NCI-H2196 treated with DMSO at 0.1 percent for 48 hours (cell line): Measurements from ENCODE around the gene SLIT3.
"Not testable (repeated sequence)": the region's sequence is repeated elsewhere in the genome, so short reads cannot be mapped to it uniquely, and the experiment has no call there.

Source experiments
- DNase-seq: peaks from one replicate; lab custom pipeline; 2025; ENCODE audit not compliant: unreplicated experiment; lab: John Stamatoyannopoulos, UW

Gene SLIT3

DNA sequence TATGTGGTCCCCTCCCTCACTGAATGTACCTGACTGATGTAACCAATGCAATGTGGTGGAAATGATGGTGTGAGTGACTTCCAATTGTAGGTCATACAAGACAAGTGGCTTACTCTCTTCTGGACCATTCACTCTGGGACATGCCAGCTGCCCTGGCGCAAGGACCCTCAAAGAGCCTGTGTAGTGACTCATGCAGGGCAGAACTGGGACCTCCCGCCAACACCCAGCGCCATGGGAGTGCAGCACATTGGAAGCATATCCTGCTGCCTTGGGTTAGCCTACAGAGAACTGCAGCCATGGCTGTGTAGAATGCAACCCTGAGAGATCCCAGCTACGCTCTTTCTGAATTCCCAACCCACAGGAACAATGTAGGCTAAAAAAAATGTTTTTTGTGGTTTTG lies 631.8 kb downstream of the SLIT3 start:
- DNase-seq, result no peak

DNA sequence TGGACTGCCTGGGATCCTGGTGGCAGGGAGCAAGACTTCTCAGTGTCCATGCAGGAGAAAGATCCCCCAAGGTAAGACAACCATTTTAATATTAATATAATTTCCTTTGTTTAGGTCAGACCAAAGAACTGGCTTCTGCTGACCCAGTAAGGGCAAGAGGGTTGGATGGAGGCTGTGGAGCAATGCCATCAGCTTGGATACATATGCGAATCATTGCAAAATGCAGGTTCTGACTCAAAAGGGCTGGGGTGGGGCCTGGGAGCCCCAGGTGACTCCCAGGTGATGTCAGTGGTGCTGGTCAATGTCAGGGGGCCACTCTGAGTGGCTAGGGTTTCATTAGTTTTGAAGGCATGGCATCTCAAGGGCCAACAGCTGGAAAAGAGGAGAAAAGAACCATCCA lies 632.9 kb downstream of the SLIT3 start:
- DNase-seq, result no peak

DNA sequence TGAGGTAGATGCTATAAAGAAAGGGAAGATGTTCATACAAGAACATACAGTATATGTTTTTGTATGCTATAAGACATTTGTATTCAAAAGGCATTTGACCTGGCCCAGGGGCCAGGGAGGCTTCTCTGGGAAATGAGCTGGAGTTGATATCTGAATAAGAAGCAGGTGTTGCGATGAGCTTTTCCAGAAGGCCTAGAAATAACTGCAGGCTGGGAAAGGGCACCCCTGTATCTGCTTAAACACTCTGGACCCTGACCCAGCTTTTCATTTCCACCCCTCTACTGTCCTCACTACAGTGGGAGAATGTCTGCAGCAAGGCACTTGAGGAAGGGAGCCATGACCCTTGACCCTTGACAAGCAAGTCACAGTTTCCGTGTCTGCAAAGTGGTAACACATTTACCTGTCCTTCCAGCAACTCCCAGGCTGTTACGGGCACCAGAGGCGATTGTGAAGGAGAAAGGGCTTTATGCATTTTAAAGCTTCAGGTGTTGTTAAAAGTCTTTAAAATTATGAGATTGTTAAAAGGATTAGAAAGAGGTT lies 633.6 kb downstream of the SLIT3 start:
- DNase-seq, result no peak

DNA sequence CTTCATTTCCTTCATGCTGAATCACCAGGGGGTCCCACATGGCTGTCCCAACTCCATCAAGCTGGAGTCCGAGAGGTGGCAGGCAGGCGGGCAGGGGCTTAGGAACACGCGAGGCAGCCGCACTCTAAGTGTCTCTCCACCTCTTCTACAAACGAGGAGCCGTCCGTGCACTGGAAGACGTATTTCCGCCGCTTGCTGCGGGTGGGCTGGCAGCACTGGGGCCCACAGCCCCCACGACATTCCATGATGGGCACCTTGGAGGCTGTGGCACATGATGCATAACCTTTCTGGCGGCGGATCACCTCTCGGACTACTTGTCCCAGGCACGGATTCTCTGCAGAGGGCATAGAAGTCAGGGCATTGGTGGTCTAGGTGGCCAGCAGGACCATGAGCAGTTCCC lies 634.6 kb downstream of the SLIT3 start:
- DNase-seq, result no peak

DNA sequence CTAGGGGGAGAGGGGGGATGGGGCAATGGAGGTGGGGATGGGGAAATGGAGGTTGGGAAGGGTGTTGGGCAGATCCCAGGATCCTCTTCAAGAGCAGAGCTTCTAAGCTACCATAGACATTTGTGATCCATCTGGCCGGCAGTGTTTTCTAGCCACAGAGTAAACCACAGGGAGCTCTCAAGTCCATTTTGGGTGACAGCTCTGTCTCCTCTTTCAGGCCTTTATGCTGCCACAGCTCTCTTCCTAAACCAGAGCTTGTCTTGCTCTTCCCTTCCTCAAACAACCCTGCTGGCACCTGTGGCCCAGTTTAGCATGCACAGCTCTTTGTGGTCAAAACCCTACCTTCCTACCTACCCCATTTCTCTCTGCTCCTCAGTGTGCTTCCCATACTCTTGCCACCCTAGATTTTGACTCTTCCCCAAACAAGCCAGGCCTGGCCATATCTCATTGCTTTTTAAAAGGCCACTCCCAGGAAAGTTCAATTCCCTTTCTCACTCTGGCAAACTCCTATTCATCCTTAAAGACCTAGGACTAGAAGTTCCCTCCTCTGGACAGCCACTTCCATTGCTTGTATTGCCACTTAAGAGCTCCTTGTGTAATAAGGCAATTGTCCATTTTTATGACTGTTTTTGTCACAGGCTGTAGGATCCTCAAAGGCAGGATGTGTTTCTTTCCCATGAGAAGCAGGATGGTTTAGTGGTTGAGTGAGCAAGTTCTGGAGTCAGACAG lies 637.5 kb downstream of the SLIT3 start:
- DNase-seq, result no peak

DNA sequence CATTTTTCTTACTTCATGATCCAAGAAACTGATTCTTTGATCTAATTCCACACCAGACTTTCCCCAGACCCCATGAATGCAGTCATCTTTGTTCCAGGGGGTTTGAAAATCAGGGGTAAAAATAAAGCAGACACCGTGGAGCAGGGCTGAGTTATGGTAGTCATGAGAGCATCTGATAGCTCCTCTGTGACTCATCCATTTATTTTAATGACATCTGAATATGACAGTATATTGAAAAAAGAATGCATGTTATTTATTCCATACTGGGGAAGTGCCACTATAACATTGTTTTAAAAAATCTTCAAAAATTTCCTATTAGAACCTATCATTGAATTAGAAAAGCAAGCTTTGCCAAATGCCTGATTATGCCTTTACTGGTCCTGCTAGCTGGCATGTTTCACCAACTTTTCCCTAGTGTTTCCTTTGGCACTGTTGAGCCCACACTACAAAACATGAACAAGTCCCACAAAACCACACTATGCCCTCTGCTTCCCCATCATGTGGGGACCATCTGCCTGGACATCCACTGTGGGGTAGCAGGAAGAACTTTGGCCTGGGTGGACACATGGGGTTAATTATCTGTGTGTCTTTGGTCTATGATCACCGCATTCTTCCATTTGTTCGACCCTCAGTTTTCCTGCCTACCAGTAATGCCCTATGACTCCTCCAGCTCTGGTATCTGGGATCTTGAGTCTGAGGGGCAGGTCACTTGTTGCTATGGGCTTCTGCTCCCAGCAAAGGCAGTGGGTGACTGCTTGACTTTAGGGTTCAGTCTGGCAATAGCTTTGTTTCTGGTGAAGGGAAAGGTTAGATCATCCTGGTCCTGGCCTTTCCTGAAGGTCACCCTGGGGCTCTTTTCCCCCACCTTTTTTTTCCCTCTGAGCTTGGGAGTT lies 639.1 kb downstream of the SLIT3 start:
- no peak for DNase-seq

DNA sequence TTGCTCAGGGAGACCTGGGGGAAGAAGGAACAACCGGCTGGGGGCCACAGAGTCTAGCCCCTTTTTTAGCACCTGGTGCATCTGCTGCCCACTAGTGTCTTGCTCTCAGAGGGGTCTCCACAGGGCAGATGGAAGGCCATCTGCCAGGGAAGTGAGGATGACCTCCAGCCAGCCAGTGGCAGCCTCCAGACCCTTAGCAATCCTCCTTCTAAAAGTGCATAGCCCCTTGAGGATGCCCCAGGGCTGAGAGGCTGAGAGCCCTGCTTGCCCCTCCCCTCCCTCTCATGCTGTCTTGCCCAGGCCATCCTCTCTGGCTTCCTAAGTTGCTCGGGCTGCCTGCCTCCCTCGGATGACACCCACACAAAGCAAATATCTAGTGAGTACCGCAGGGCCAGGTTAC lies 640.2 kb downstream of the SLIT3 start:
- DNase-seq, result no peak

DNA sequence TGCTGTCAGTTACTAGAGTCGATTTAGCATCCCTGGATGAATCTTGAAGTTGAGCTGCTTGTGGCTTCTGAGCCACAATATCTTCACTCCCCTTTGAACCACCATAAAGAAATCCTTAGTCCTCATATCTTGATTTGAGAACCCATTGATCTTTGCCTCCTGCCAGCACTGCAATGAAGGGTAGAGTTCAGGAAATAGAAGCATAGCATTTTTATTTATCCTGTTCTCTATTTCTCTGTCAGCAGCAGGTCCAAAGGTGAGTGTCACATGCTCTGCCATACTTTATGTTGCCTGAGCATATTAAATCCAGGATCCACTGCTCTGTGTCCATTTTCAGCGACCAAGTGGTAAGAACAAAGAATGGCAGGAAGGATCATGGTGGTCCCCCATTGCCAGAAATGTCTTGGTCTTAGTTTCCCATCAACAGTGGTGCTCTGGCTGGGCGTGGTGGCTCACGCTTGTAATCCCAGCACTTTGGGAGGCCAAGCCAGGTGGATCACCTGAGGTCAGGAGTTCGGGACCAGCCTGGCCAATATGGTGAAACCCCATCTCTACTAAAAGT lies 641.6 kb downstream of the SLIT3 start:
- no peak for DNase-seq

DNA sequence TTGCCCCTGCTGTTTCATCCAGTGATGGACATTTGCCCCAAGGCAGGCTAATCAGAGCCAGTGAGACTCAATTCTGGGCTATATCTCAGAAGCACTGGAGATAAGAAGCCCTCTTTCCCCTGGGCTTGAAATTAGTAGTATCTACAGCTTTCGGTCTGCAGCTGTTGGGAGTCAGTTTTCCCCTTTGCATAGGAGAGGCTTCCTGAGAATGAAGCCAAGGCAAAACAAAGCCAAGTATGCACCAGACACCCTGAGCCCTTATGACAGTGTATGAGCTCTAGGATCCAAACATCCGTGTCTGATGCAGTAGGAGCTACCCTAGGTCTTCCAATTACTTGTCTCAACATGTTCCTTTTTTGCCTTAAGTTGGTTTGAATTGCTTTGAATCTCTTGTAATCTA lies 642.5 kb downstream of the SLIT3 start:
- no peak for DNase-seq

DNA sequence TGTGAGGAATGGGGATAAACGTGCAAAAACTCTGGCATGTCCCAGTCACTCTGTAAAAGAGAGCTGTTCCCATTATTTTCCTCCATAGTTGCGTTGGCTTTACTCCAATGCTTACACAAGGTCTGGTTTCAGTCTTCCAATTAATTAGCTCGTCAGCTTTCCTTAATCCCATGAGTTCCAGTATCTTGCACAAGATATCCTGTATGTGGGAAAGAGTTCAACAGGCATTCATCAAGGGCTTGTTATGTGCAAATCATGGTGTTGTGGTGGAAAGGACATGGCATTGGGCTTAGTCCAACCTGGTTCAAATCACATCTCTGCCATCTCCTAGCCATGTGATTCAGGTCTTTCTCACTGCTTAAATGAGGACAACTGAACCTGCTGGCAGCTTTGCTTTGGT lies 644.3 kb downstream of the SLIT3 start:
- no peak for DNase-seq

DNA sequence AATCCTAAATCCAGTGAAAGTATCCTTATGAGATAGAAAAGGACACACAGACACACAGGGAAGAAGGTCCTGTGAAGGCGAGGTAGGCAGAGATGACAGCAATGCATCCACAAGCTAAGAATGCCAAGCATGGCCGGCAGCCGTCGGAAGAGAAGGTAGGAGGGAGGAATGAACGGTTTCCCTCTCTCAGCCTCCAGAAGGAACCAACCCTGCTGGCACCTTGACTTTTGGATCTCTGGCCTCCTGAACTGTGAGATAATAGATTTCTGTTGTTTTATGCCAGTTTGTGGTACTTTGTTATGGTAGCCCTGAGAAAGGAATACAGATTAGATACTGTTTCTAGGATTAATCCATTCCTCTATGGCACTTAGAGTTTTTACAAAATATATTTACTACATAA lies 645.6 kb downstream of the SLIT3 start:
- no peak for DNase-seq

DNA sequence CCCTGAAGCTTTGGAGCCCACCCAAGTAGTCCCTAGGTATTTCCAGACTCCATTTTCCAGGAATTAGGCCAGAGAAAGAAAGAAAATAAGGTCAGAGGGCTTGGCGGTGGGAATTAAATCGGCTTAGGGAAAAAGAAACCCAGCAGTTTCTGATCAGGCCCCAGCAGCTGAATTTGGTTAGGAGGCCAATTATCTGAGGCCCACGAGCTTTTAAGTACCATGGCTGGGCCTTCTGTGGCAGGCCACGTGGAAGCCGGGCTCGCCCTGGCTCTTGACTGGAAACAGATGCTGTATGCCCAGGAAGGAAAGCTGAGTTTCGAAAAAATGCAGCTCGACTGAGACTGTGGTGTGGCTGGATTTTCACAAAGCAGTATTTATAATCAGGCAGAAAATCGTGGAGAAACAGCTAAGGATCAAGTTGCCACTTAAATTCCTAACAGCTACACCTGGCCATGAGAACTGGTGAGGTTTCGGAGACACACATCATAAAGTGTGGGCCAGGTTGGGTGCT lies 646.7 kb downstream of the SLIT3 start:
- DNase-seq, result no peak

DNA sequence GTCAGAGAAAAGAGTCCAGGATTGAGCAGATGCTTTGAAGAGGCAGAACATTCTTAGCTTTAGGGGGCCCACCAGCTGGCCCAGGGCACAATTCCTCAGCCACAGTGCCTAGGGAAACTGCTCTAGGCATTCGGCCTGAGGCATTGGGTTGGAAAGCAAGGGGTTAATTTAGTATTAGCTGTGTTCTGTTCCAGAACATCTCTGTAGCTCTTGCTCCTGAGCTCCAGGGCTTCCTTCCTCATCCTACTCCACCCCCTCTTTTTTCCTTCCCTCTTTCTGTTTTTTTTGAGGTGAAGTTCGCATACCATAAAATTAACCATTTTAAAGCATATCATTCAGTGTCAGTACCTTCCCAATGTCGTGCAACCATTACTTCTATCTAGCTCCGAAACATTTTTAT lies 647.3 kb downstream of the SLIT3 start:
- DNase-seq, result no peak

DNA sequence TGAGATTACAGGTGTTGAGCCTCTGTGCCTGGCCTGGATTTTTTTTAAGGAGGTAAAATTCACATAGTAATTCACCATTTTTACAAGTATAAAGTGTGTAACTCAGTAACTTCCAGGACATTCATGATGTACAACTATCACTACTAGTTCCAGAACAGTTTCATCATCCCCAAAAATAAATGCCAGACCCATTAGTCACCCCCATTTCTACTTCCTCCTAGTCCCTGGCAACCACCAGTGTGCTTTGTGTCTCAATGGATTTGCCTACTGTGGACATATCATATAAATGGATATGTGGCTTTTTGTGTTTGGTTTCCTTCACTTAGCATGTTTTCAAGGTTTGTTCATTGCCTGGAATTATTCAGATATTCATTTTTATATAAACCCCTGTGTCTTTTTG lies 649.3 kb downstream of the SLIT3 start:
- no peak for DNase-seq

DNA sequence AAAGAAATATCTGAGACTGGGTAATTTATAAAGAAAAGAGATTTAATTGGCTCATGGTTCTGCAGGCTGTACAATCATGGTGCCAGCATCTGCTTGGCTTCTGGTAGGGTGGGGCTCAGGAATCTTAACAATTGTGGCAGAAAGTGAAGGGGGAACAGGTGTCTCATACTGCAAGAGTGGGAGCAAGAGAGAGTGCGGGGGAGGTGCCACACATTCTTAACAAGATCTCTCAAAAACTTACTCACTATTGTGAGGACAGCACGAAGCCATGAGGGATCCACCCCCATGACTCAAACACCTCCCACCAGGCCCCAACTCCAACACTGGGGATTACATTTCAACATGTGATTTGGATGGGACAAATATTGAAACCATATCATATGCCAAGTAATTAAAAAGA lies 651.6 kb downstream of the SLIT3 start:
- DNase-seq, result no peak

DNA sequence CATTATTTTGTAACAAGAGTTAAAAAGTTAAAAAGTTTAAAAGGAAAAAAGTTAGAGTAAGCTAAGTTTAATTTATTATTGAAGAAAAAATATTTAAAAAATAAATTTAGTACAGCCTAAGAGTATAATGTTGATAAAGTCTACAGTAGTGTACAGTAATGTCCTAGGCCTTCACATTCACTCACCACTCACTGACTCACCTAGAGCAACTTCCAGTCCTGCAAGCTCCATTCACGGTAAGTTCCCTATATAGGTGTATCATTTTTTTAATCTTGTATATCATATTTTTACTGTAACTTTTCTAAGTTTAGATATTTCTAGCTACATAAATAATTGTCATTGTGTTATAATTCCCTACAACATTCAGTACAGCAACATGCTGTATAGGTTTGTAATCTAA lies 652.4 kb downstream of the SLIT3 start:
- no peak for DNase-seq

DNA sequence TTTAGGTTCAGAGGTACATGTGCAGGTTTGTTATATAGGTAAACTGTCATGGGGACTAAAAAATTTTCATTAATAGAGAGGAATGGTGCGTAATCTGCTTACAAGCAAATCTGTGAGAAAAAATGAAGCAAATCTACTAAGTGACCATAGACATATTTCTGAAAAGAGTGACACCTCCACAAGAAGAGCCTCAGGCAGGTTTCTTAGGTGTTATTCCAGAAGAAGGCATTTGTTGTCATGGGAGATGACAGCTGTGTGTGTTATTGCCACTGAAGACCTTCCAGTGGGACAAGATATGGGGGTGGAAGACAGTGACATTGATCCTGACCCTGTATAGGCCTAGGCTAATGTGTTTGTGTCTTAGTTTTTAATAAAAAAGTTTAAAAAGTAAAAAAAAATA lies 652.9 kb downstream of the SLIT3 start:
- DNase-seq, result no peak

DNA sequence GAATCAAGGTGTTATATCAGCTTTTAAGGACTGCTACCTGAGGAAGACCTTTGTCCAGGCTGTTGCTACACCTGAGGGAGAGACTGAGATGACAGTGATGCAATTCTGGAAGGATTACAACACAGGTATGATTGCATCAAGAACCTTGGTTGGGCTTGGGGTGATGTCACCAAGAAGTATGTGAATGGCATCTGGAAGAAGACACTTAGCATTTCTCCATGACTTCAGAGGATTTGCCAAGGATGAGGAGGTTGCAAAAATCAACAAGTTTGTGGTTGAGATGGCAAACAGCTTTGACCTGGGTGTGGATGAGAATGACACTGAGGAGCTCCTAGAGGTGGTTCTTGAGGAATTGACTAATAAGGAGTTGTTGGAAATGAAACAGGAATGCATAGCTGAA lies 653.9 kb downstream of the SLIT3 start:
- no peak for DNase-seq

DNA sequence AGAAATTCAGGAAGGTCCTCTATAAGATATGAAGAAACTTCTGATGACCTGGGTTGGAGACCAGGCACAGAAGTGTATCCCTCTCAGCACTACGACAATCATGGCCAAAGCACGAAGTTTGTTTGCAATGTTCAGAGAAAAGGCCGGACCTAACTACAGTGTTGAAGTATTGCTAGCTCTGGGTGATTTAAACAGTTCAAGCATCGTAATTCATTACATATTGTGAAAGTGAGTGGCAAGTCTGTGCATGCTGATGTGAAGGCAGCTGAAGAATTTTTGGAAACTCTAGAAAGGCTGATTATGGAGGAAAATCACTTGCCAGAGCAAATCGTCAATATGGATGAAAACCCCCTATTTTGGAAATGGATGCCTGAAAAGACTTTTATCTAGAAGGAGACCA lies 654.6 kb downstream of the SLIT3 start:
- no peak for DNase-seq

DNA sequence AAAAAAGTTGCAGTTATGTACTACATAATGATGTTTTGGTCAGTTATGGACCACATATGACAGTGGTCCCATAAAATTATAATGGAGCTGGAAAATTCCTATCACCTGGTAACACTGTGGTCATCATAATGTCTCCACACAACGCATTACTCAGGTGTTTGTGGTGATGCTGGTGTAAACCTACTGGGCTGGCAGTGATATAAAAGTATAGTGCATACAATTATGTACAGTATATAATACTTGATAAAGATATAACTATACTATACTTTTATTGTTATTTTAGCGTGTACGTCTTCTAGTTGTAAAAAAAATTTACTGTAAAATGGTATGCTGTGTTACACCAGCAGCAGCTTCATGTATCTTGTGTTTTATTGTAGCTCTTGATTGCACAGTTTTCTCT lies 655.7 kb downstream of the SLIT3 start:
- no peak for DNase-seq

DNA sequence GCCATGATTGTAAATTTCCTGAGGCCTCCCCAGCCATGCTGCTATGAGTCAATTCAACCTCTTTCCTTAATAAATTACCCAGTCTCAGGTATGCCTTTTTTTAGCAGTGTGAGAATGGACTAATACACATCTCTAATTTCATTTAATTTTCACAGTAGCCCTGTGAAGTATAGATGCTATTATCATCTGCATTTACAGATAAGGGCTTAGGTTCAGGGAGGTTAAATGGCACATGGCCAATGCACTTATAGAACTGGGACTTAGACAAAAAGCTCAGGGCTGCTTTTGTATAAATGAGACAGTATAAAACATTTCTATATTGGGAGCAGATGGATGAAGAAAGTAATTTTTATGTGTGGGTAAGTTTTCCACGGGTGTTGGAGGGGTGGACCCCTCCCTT lies 658.9 kb downstream of the SLIT3 start:
- DNase-seq, result no peak

DNA sequence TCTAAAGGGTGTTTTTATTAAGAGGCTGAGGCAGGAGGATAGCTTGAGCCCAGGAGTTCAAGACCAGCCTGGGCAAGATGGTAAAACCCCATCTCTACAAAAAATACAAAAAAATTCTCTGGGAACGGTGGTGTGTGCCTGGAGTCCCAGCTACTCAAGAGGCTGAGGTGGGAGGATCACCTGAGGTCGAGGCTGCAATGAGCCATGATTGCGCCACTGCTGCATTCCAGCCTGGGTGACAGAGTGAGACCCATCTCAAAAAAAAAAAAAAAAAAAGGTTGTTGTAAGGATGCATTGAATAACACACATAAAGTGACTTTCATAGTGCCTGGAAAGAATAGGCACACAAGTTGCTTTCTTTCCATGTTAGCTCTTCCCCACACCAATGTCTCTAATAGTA lies 662.1 kb downstream of the SLIT3 start:
- DNase-seq, result not testable (repeated sequence)
